MCF 10A (cell line): Measurements from ENCODE around the gene KNDC1. TPM values are rescaled to one million over a fixed set of nuclear protein-coding genes. Genes with fewer than 3 reads are reported as not detected.

ENCODE experiments used
- BruUV-seq: library from RNA; stranded (reverse); fragments of 400-500 nt; replicated peaks from 2 replicates; lab custom pipeline; 2021; lab: Mats Ljungman, UMichigan
- CTCF ChIA-PET: fragments of 300-600 bp; sonication (Branson Sonifier 250); formaldehyde crosslinking; extraction: SDS; loops from one replicate; lab custom pipeline; 2021; ENCODE audit warnings: antibody characterized with exemption, inconsistent platforms; lab: Yijun Ruan, JAX
- POLR2A ChIA-PET: fragments of 300-600, 350-650 bp; sonication (Branson Sonifier 250); formaldehyde crosslinking; extraction: SDS; loops from one replicate; lab custom pipeline; 2020; ENCODE audit warnings: antibody characterized with exemption, inconsistent platforms; lab: Yijun Ruan, JAX
- DNase-seq: peaks from one replicate; pipeline ENCODE4 v3.0.0-alpha.2; 2018; ENCODE audit not compliant: unreplicated experiment
- H3K27ac Mint-ChIP-seq: one replicate; pipeline ENCODE4 v1.8.0; 2022; ENCODE audit warnings: mild to moderate bottlenecking, low read depth, mixed read lengths; ENCODE audit not compliant: unreplicated experiment
- H3K27me3 Mint-ChIP-seq: one replicate; pipeline ENCODE4 v1.8.0; 2022; ENCODE audit warnings: mixed read lengths; ENCODE audit not compliant: insufficient read depth, unreplicated experiment
- H3K36me3 Mint-ChIP-seq: one replicate; pipeline ENCODE4 v1.8.0; 2022; ENCODE audit warnings: mild to moderate bottlenecking, moderate library complexity, mixed read lengths; ENCODE audit not compliant: insufficient read depth, unreplicated experiment
- H3K4me1 Mint-ChIP-seq: one replicate; pipeline ENCODE4 v1.8.0; 2022; ENCODE audit warnings: mixed read lengths; ENCODE audit not compliant: insufficient read depth, unreplicated experiment
- H3K4me3 Mint-ChIP-seq: one replicate; pipeline ENCODE4 v1.8.0; 2022; ENCODE audit warnings: mild to moderate bottlenecking, moderate library complexity, mixed read lengths; ENCODE audit not compliant: unreplicated experiment
- H3K9me3 Mint-ChIP-seq: one replicate; pipeline ENCODE4 v1.8.0; 2022; ENCODE audit warnings: mixed read lengths; ENCODE audit not compliant: unreplicated experiment
- intact Hi-C: fragments of 100-400 bp; cut with micrococcal nuclease; formaldehyde crosslinking; loops from 2 replicates; pipeline ENCODE4 v1.14.1; 2022
- total RNA-seq: library from RNA; stranded (reverse); gene quantifications from 2 replicates; pipeline ENCODE4 v1.2.3, GENCODE V29; 2022
- TF ChIP-seq, protein P1 (sequence below): fragments of 200-600 bp; IDR thresholded peaks from one replicate; pipeline ENCODE4 v1.8.0; 2022; ENCODE audit warnings: antibody characterized with exemption, mild to moderate bottlenecking; ENCODE audit not compliant: unreplicated experiment

The KNDC1 gene
- total RNA-seq, 1 experiment from 2014 or later = 2.1 TPM

DNA sequence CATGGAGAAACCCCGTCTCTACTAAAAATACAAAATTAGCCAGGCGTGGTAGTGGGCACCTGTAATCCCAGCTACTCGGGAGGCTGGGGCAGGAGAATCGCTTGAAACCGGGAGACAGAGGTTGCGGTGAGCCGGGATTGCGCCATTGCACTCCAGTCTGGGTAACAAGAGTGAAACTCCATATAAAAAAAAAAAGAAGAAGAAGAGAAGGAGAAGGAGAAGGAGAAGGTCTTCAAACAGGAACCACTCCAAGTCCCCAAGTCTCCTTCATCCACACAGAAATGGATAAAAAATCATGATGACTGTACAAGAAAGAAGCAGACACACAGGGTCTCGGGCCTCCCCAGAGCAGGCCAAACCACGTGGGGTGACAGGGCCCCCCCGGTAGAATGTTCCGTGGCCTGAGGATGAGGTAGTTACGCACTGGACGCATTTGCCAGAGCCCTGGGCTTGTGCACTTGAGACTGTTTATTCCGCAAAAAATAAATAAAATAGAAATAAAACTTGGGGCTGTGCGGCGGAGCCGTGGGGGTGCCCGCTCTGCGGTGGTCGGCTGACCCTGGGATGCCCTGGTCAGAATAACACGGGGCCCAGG is 93.4 kb downstream of the KNDC1 start:
- ChIA-PET POLR2A (no interaction called here), CTCF (interaction anchor here (0.7 kb wide), 1 partner anchor 560 kb away, joined by 3 read pairs; no protein-coding TSS in a partner anchor)
- TF ChIP-seq, protein P1, sequence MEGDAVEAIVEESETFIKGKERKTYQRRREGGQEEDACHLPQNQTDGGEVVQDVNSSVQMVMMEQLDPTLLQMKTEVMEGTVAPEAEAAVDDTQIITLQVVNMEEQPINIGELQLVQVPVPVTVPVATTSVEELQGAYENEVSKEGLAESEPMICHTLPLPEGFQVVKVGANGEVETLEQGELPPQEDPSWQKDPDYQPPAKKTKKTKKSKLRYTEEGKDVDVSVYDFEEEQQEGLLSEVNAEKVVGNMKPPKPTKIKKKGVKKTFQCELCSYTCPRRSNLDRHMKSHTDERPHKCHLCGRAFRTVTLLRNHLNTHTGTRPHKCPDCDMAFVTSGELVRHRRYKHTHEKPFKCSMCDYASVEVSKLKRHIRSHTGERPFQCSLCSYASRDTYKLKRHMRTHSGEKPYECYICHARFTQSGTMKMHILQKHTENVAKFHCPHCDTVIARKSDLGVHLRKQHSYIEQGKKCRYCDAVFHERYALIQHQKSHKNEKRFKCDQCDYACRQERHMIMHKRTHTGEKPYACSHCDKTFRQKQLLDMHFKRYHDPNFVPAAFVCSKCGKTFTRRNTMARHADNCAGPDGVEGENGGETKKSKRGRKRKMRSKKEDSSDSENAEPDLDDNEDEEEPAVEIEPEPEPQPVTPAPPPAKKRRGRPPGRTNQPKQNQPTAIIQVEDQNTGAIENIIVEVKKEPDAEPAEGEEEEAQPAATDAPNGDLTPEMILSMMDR = no peak
- no peak for DNase-seq
- peaks cover 13% of the 10 kb centered on the region for H3K4me1 Mint-ChIP-seq
- intact Hi-C loops = no loop called here
- no peak overlapping the region for H3K4me3 Mint-ChIP-seq
- no peak overlapping the region for H3K27ac Mint-ChIP-seq
- no peaks in the 10 kb centered on the region for H3K9me3 Mint-ChIP-seq
- BruUV-seq = no TSS peak
- H3K36me3 Mint-ChIP-seq = no peaks in the 10 kb centered on the region
- H3K27me3 Mint-ChIP-seq = peaks cover 14% of the 10 kb centered on the region

GRCh38 chr10:133254421-133255120 is 94.6 kb downstream of the KNDC1 start:
- peaks cover 6% of the 10 kb centered on the region for H3K36me3 Mint-ChIP-seq
- peaks cover 19% of the 10 kb centered on the region for H3K4me1 Mint-ChIP-seq
- TF ChIP-seq, protein P1 = no peak
- H3K9me3 Mint-ChIP-seq = no peaks in the 10 kb centered on the region
- no peak overlapping the region for H3K4me3 Mint-ChIP-seq
- H3K27me3 Mint-ChIP-seq = peaks cover 14% of the 10 kb centered on the region
- ChIA-PET POLR2A (interaction anchor here (1.2 kb wide), 1 partner anchor 11 kb away, joined by 3 read pairs; no protein-coding TSS in a partner anchor), CTCF (interaction anchor here (1.0 kb wide), 1 partner anchor 75 kb away, joined by 3 read pairs; no protein-coding TSS in a partner anchor)
- intact Hi-C loops = loop anchor here (5.0 kb wide), 1 partner anchor 112 kb away; no protein-coding TSS in a partner anchor
- no peak overlapping the region for H3K27ac Mint-ChIP-seq
- no TSS peak for BruUV-seq
- DNase-seq = no peak

GRCh38 chr10:133255323-133255722 is 95.3 kb downstream of the KNDC1 start:
- no TSS peak for BruUV-seq
- POLR2A ChIA-PET = no interaction called here
- H3K9me3 Mint-ChIP-seq = no peaks in the 10 kb centered on the region
- no peak overlapping the region for H3K4me3 Mint-ChIP-seq
- no peak overlapping the region for H3K27ac Mint-ChIP-seq
- no peak for DNase-seq
- H3K4me1 Mint-ChIP-seq = peaks cover 25% of the 10 kb centered on the region
- H3K36me3 Mint-ChIP-seq = peaks cover 6% of the 10 kb centered on the region
- CTCF ChIA-PET = interaction anchor here (0.6 to 1.0 kb wide), 2 partner anchors 48 to 74 kb away, joined by 3 read pairs; no protein-coding TSS in a partner anchor
- H3K27me3 Mint-ChIP-seq = peaks cover 7% of the 10 kb centered on the region
- intact Hi-C loops = loop anchor here (5.0 kb wide), 1 partner anchor 113 kb away; no protein-coding TSS in a partner anchor
- TF ChIP-seq, protein P1 = no peak
